Measurements from ENCODE around the gene GJB6.
"Not testable (repeated sequence)": the region's sequence is repeated elsewhere in the genome, so short reads cannot be mapped to it uniquely, and the experiment has no call there.

The GJB6 gene

GRCh38 chr13:20231839-20232555 lies at the start of gene GJB6:
Gene GJB6 (minus strand): TSS chr13:20232319. CDS start chr13:20223480, 8,839 bp downstream.
- DNase-seq (ENCODE audit: low read depth in 2 of 2): peak; percentile 23 to 28

- DNase-seq (ENCODE audit: low read depth in 2 of 2): not testable (repeated sequence)
These were observed 44.8 kb upstream of the GJB6 start for GRCh38 chr13:20276901-20277300.

DNA sequence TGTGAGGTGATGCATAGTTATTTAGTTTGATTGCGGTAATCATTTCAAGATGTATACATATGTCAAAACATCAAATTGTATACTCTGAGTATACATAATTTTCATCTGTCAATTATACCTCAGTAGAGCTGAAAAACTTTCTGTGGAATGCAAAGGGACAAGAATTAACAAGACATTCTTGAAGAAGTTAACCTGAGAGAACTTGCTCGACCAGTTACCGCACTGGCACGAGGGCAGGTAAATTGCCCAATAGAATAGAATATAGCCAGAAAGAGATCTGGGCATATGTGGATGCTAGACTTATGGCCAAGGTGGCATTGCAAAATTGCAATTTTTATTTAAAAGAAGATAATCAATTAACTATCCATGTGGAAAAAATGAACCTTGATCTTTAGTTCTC lies 42.3 kb upstream of the GJB6 start:
- DNase-seq (ENCODE audit: low read depth in 2 of 2): no peak

- no peak for DNase-seq (ENCODE audit: low read depth in 2 of 2)
These were observed 40.6 kb upstream of the GJB6 start for GRCh38 chr13:20272588-20273171.

DNA sequence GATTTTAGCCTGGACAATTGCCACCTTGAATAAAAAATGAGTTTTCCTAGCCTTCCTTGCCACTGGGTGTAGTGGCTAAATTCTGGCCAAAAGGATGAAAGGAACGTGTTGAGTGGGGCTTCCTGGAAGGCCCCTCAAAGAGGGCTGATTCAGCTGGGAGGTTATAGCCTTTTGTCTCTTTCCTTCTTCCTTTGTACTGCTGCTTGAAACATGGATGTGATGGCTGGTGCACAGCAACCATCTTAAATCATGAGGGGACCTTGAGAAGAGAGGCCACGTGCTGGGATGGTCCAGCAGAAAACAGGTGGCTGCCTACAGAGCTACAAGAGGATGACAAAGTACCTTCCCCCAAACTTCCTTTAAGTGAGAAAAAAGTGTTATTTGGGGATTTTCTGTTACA lies 40.0 kb upstream of the GJB6 start:
- DNase-seq (ENCODE audit: low read depth in 2 of 2): no peak

- no peak for DNase-seq (ENCODE audit: low read depth in 2 of 2)
These were observed 39.3 kb upstream of the GJB6 start for GRCh38 chr13:20271441-20271840.

DNA sequence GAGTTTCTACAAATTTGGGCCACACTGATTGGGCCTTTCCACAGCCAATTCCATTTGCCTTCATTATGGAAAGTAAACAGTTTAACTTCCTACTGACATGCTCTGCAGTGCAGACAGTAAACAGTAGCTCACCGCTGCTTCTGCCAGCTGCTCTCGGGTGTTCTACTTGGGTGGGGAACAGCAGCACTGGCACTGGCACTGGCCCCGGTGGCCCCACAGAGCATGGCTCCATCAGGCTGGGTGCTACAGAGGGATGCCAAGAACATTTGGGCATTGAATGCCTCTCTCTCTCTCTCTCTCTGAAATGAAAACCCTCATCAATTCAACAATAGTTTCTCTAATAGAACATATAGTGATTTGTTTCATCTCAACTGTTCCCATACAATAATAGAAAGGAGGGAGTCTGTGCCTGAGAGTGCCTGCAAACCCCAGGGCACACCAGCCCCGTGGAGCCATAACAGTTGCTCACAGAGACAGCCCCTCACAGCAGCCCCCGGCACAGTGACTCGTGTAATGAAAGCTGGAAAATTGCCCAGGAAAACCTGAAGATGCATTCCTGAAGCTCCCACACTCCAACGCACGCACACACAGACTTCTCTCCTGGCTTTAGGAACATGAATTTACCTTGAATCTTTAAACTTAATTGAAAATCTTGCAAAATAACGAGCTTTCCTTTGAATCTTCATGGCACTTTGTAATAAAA lies 38.2 kb upstream of the GJB6 start:
- DNase-seq (ENCODE audit: low read depth in 2 of 2): no peak

DNA sequence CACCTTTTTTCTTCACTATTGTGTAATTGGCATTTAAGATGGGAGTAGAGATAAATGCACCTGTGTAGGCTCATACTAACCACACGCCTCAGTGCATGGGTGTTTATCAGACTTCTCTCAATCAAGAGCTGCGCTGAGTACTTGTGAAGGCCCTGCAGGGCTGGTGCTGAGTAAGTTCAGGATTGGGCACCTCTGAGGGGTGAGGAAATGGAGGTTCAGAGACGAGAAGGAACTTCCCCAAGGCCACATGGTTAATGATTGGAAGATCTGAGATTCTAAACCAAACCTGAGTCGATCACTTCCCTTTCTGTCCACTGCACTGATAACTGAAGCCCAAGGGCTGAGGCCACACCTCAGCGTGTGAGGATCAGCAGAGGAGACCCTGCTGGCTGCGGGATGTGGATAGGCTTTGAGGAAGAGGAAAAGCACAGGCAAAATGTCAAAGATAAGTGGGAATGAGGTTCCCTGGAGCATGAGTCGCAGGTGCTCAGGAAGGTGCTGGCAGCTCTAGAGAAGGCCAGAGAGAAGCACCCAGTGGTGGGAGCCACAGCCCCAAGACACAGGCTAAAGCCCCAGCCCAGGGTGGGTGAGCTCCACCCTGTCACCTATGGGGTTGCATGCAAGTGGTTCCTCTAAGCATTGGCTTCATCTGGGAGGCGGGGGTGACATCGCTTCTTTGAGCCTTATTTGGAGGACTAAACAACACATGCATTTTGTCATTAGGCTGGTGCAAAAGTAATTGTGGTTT lies 32.3 kb upstream of the GJB6 start:
- no peak for DNase-seq (ENCODE audit: low read depth in 2 of 2)

- DNase-seq (ENCODE audit: low read depth in 2 of 2): no peak
These were observed 31.4 kb upstream of the GJB6 start for GRCh38 chr13:20263393-20264044.

DNA sequence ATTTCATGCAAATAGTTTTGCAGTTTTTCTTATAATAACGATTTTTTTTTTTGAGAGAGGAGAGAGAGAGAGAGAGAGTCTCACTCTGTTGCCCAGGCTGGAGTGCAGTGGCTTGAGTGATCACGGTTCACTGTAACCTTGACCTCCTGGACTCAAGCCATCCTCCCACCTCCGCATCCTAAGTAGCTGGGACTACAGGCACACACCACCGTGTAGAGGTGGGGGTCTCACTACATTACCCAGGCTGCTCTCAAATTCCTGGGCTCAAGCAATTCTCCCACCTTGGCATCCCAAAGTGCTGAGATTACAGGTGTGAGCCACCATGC lies 26.8 kb upstream of the GJB6 start:
- no peak for DNase-seq (ENCODE audit: low read depth in 2 of 2)

DNA sequence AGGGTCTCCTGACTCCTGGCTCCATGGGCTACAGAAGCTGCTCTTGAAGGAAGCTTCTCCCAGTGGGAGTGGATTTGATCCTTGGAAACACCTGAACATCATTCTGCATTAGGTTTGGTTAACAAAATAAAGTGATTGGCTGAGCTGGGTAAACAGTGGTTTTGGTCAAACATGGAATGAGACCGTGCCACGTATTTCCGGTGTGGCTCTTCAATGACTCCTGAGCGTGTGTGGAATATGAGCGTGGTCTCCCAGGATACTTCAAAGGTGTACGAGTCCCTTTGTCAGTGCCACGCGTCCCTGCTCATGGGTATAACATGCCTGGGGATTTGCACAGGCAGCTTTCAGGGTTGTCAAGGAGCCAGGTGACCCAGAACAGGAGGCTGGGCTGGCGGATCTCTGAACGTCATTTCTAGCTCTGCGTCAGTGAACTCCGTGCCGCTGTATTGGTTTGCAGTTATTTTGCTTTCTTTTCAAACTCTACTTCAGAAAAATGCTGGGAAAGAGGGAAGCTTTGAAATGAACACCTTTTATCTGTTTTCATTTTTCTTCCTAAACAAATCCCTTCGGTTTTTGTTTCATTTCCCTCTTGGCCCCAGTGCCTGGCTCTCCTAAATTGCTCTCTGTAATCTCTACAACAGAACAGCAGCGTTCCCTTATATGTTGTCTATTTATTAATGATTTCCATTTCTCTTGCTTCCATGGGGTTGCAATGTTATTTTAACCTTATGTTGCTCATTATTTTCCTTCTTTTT lies 26.3 kb upstream of the GJB6 start:
- no peak for DNase-seq (ENCODE audit: low read depth in 2 of 2)

- DNase-seq (ENCODE audit: low read depth in 2 of 2): no peak
These were observed 22.0 kb upstream of the GJB6 start for GRCh38 chr13:20254076-20254475.

- DNase-seq (ENCODE audit: low read depth in 2 of 2): no peak
These were observed 17.8 kb upstream of the GJB6 start for GRCh38 chr13:20249913-20250312.

DNA sequence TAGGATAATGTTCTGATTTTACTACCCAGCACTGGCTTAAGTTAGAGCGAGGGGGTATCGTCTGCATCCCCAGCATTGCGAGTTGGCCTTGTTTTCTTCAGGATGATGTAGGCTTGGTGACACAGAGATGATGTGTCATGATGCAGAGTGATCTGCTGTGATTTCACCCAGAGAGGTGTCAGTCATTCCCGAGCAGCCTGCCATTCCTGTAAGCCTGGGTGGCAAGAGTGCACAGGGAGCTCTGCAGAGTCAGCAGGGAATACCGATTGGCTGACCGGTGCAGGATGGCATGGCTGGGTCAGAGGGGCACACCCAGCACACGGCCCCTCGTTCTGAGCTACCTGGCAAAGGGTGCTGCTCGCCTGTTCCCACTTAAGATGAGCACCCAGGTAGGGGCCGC lies 15.8 kb upstream of the GJB6 start:
- DNase-seq (ENCODE audit: low read depth in 2 of 2): no peak

- DNase-seq (ENCODE audit: low read depth in 2 of 2): no peak
These were observed 15.3 kb upstream of the GJB6 start for GRCh38 chr13:20247403-20247802.

GRCh38 chr13:20241593-20241992 lies 9.5 kb upstream of the GJB6 start:
- DNase-seq (ENCODE audit: low read depth in 2 of 2): no peak

GRCh38 chr13:20239748-20240147 lies 7.6 kb upstream of the GJB6 start:
- no peak for DNase-seq (ENCODE audit: low read depth in 2 of 2)

GRCh38 chr13:20232556-20233277 lies 598 bp upstream of the GJB6 start:
- DNase-seq (ENCODE audit: low read depth in 2 of 2): no peak

DNA sequence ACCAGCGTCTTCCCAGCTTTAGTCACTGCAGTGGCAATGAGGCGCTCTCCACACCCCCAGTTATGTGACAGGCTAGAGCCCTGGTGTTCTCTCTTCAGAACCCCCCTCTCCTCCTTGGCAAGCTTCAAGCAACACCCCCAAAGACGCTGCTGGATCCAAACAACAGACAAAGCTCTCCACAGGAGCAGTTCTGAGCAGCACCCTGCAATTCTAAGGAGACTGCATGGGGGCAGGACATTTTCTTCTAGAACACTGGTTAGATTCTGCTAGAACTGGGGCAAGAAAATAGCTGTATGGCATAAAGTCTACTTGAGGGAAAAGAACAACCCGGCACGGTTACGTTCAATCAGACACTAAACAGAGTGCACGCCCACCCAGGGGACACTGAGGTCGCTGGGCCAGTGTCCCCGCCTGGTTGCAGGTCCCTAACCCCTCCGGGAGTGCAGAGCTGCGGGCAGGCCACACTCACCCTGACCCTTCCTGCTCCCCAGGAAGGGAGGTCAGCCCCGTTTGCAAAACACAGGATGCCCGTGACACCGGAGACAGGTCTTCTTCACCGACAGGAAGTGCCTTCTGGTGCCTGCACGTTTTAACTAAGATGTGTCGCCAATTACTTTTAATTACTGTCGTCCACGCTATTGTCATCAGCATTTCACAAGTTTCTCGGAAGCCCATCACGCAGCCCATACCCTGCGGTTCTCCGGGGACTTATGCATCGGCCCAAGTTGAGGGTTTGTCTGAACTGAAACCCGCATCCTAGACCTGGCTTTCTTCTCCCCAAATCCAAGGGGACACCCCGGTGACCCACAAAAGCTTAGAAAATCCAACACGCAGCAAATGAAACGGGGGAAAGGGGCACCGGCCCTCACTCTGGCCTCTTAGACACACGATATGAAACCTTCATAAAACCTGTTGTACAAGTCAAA lies 943 bp downstream of the GJB6 start:
- no peak for DNase-seq (ENCODE audit: low read depth in 2 of 2)

DNA sequence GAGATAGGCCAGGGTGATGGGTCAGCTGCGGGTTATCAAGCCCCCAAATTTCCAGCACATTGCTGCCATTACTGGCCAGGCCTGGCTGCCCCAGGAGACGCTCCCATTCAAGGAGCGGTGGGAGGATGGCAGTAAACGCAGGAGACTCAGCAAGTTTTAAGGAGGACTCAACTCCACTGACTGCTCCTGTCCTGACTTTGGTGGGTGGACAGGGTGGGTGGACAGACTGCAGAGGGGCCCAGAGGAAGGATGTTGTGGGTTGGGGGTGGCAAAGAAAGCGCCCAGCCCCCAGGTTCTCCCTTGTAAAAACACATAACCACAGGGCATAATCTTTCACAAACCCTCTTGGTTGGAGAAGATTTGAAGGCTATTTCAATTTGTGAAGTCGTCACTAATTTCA lies 4.4 kb downstream of the GJB6 start:
- no peak for DNase-seq (ENCODE audit: low read depth in 2 of 2)
